Activated naive CD4-positive, alpha-beta T cell (primary cell): ENCODE data around the gene MAP3K13.
A peak's percentile ranks its signal among the peaks of the same experiment; 100 is the strongest.
"Not testable (repeated sequence)": the region's sequence is repeated elsewhere in the genome, so short reads cannot be mapped to it uniquely, and the experiment has no call there.

ENCODE experiments used
- DNase-seq, 4 experiments: peaks; one replicate each; lab custom pipeline; 2025; lab: John Stamatoyannopoulos, UW

Gene MAP3K13

GRCh38 chr3:185342459-185343174 is 20.3 kb upstream of the MAP3K13 start:
- no peak for DNase-seq

GRCh38 chr3:185347399-185347798 is 15.5 kb upstream of the MAP3K13 start:
- no peak for DNase-seq

GRCh38 chr3:185350841-185351240 is 12.1 kb upstream of the MAP3K13 start:
- DNase-seq = no peak

GRCh38 chr3:185351396-185351795 is 11.5 kb upstream of the MAP3K13 start:
- DNase-seq = no peak

- DNase-seq = no peak
Observed at GRCh38 chr3:185353225-185353624, 9.7 kb upstream of the MAP3K13 start.

- DNase-seq = peak; percentile 8 to 28 (median 18)
Observed at GRCh38 chr3:185353823-185354614, 8.9 kb upstream of the MAP3K13 start.

- no peak for DNase-seq
Observed at GRCh38 chr3:185356499-185356898, 6.4 kb upstream of the MAP3K13 start.

GRCh38 chr3:185361920-185362319 is 1.0 kb upstream of the MAP3K13 start:
- DNase-seq = no peak

GRCh38 chr3:185363662-185364203 is 797 bp downstream of the MAP3K13 start:
- DNase-seq = no peak

- DNase-seq = no peak
Observed at GRCh38 chr3:185365291-185366073, 2.5 kb downstream of the MAP3K13 start.

GRCh38 chr3:185366074-185366335 is 3.1 kb downstream of the MAP3K13 start:
- no peak for DNase-seq

GRCh38 chr3:185366913-185367312 is 4.0 kb downstream of the MAP3K13 start:
- DNase-seq = no peak

GRCh38 chr3:185370349-185370748 is 7.4 kb downstream of the MAP3K13 start:
- not testable (repeated sequence) for DNase-seq

GRCh38 chr3:185371306-185372074 is 8.6 kb downstream of the MAP3K13 start:
- DNase-seq = no peak

- DNase-seq = no peak
Observed at GRCh38 chr3:185381320-185382058, 18.6 kb downstream of the MAP3K13 start.

- no peak for DNase-seq
Observed at GRCh38 chr3:185382154-185382553, 19.2 kb downstream of the MAP3K13 start.

- DNase-seq = not testable (repeated sequence)
Observed at GRCh38 chr3:185386515-185386914, 23.6 kb downstream of the MAP3K13 start.

GRCh38 chr3:185387646-185388045 is 24.7 kb downstream of the MAP3K13 start:
- no peak for DNase-seq

GRCh38 chr3:185393055-185393454 is 30.1 kb downstream of the MAP3K13 start:
- DNase-seq = no peak

GRCh38 chr3:185397676-185398075 is 34.7 kb downstream of the MAP3K13 start:
- DNase-seq = no peak
